ENCODE measurements around the gene CHDH.

- TF ChIP-seq, protein P1, sequence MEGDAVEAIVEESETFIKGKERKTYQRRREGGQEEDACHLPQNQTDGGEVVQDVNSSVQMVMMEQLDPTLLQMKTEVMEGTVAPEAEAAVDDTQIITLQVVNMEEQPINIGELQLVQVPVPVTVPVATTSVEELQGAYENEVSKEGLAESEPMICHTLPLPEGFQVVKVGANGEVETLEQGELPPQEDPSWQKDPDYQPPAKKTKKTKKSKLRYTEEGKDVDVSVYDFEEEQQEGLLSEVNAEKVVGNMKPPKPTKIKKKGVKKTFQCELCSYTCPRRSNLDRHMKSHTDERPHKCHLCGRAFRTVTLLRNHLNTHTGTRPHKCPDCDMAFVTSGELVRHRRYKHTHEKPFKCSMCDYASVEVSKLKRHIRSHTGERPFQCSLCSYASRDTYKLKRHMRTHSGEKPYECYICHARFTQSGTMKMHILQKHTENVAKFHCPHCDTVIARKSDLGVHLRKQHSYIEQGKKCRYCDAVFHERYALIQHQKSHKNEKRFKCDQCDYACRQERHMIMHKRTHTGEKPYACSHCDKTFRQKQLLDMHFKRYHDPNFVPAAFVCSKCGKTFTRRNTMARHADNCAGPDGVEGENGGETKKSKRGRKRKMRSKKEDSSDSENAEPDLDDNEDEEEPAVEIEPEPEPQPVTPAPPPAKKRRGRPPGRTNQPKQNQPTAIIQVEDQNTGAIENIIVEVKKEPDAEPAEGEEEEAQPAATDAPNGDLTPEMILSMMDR (IDR thresholded peaks at IDR 0.05) = no peak
- no peak for TF ChIP-seq POLR2A (IDR thresholded peaks at IDR 0.05)
Measured at GRCh38 chr3:53890726-53891475, 44.7 kb upstream of the CHDH start.

Data from heart left ventricle (tissue), 13 donors.